Left colon (tissue), 2 donors: Measurements from ENCODE around the gene TPCN2. TPM values are rescaled to one million over a fixed set of nuclear protein-coding genes. Genes with fewer than 3 reads are reported as not detected.
A peak's percentile ranks its signal among the peaks of the same experiment; 100 is the strongest.
"Not testable (repeated sequence)": the region's sequence is repeated elsewhere in the genome, so short reads cannot be mapped to it uniquely, and the experiment has no call there.

ENCODE experiments used
- ATAC-seq: fragments of 200-7000 bp; cut with Tn5 transposase; one replicate; pipeline ENCODE4 v1.9.1; 2020; ENCODE audit warnings: mild to moderate bottlenecking, moderate library complexity
- DNase-seq, 2 donors: peaks; one replicate each; pipeline ENCODE4 v3.0.0-alpha.2; 2020
- intact Hi-C, 2 donors: fragments of 100-400 bp; cut with DNase I in 1 of 2; cut with micrococcal nuclease in 1 of 2; formaldehyde crosslinking; loops; one replicate each; pipeline versions ENCODE4 v1.11.2 to v1.14.0; 2022; cut with DNase I, micrococcal nuclease
- total RNA-seq, 2 donors: library from RNA; stranded (reverse); fragmentation: NEBNext Ultra II Directional; extraction: Animal tissue kit (Norgen Biotek cat#: 25700); gene quantifications; one replicate each; pipeline ENCODE4 v1.2.1, GENCODE V29; 2021
- donor health status: DM: no; HTN: no; CAD: no.
- donor health status: DM: yes; HTN: yes; CAD: no.

Gene TPCN2
- total RNA-seq, 2 donors from 2014 or later: 17.1 to 17.6 TPM

DNA sequence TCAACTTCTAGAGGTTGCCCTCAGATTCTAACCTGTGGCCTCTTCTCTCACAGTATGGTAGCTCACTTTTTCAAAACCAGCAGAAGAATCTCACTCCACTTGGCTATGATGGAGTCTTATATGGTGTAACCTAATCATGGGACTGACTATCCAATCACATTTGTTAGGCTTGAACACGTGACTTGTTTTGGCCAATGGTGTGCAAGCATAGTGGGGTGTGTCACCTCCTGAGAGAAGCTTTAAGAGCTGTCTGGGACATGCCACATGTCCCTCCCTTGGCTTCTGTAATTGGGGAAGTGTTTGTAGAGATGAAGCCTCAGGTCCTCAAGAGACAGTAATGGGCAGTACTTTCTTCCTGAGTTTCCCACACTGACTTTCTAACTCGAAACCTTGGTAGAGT is 94.2 kb downstream of the TPCN2 start:
- ATAC-seq (no peak), DNase-seq (no peak)
- intact Hi-C loops: no loop called here

DNA sequence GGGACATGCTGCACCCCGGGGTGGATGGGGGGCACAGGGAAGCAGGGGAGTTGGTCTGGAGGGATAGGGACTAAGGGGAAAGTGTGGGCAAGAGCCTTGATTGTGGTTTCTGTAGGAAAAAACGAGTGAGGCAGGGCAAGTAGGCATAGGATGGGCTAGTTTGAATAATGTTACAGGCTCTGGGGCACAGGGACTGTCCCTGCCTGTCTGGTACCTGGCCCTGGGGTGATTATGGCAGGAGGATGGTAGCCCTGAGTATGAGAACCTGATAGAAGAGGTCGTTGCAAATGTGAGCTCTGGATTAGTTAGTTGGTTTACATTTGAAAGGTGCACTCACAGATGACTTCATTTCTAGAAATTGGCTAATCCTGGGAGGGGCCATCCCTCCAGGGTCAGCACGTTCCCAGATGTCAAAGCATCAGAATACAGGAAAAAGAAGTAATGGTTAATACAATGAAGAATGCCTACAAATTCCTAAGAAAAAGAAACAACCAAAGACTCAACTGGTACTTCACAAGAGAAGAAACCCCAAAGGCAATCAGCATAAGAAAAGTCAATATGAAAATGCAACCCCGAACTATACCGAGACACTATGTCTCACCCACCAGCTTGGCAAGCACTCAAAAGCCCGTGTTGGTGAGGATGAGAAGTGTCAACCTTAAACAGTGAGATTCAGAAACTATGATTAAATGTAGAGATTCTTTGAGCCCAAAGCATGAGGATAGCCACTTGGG is 95.8 kb downstream of the TPCN2 start:
- intact Hi-C loops: no loop called here
- DNase-seq (no peak), ATAC-seq (no peak)

DNA sequence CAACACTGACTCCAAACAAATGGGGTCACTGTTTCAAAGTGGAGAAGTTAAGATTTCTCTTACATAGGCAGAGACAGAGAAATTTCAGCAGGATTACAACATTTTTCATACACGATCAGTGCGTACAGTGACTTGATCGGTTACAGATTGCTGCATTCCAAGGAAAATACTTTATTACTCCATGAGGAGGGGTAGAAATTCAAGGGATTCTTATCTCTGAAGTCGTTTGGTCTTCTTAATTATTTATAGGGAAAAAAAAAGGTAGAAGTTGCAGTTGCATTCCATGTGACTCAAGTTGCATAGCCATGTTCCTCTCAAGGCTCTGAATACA is 96.3 kb downstream of the TPCN2 start:
- ATAC-seq: no peak
- intact Hi-C loops: no loop called here
- DNase-seq: no peak

DNA sequence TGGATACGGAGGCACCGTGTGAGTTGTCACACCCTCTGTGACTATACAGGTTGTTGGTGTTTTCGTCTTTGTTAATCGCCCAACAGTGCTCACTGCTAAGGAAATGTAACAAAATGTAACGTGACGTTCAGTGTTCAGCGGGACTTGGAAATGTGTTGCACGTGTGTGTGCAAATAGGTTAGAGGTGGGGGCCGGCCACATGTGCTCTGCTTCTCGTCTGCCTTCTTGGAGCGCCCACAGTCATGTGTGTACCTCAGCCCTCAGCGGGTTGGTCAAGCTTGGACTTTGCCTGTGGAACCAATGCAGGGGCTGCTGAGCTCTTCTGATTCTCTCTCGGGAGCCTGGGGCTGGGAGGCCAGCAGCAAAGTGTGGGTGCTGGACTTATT is 99.6 kb downstream of the TPCN2 start:
- no peak for ATAC-seq
- intact Hi-C loops: no loop called here
- DNase-seq: no peak

DNA sequence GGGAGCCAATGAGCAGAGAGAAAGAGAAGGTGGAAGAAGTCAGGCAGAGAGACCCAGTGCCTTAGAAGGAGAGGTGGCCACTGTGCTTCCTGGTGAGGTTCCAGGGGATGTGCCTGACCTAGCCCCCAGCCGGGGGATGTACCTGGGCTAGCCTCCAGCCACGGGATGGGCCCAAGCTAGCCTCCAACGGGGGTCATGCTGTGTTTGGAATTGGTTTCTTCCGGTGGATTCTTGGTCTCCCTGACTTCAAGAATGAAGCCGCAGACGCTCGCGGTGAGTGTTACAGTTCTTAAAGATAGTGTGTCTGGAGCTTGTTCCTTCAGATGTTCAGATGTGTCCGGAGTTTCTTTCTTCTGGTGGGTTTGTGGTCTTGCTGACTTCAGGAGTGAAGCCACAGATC is 100.1 kb downstream of the TPCN2 start:
- intact Hi-C loops: no loop called here
- no peak for DNase-seq
- ATAC-seq: no peak

DNA sequence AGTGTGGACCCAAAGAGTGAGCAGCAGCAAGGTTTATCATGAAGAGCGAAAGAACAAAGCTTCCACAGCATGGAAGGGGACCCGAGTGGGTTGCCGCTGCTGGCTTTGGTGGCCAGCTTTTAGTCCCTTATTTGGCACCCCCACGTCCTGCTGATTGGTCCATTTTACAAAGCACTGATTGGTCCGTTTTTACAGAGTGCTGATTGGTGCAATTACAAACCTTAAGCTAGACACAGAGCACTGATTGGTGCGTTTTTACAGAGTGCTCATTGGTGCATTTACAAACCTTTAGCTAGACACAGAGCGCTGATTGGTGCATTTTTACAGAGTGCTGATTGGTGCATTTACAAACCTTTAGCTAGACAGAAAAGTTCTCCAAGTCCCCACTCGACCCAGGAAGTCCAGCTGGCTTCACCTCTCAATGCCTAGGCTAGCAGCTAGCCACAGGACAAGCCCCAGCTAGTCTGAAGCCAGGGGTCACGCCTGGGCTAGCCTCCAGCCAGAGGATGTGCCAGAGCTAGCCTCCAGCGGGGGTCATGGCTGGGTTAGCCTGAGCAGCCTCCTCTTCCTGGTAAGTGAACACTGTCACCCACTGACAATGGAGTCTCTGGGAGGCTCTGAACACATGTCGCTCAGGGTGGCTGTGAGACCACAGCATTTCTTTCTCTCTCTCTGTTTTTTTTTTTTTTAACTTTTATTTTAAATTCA is 100.8 kb downstream of the TPCN2 start:
- DNase-seq, intact Hi-C loops, ATAC-seq: not testable (repeated sequence)

DNA sequence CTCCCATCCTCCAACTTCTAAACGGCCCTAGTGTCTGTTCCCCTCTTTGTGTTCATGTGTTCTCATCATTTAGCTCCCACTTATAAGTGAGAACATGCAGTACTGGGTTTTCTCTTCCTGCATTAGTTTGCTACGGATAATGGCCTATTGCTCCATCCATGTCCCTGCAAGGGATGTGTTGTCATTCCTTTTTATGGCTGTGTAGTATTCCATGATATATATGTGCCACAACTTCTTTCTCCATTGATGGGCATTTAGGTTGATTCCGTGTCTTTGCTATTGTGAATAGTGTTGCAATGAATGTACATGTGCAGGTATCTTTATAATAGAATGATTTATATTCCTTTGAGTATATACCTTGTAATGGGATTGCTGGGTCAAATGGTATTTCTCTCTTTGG is 101.4 kb downstream of the TPCN2 start:
- ATAC-seq: no peak
- DNase-seq: no peak
- intact Hi-C loops: no loop called here

DNA sequence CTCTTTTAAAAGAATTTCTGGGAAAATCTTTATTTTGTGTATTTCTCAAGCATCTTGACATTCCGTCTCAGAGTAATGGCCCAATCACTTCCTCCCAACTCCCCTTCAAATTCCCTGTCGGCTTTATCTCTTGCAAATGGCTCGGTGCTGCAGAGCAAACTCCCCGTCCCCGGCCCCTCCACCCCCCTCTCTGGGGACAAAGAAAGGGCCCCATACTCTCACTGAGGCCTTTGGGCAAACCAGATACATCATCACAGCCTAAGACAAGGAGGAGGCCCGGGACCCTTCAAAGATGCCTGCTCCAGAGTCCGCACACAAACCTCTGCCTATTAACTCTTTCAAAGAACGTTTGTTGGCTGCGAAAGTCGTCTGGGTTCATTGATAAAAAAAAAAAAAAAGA is 103.1 kb downstream of the TPCN2 start:
- intact Hi-C loops: no loop called here
- DNase-seq (no peak), ATAC-seq (no peak)

DNA sequence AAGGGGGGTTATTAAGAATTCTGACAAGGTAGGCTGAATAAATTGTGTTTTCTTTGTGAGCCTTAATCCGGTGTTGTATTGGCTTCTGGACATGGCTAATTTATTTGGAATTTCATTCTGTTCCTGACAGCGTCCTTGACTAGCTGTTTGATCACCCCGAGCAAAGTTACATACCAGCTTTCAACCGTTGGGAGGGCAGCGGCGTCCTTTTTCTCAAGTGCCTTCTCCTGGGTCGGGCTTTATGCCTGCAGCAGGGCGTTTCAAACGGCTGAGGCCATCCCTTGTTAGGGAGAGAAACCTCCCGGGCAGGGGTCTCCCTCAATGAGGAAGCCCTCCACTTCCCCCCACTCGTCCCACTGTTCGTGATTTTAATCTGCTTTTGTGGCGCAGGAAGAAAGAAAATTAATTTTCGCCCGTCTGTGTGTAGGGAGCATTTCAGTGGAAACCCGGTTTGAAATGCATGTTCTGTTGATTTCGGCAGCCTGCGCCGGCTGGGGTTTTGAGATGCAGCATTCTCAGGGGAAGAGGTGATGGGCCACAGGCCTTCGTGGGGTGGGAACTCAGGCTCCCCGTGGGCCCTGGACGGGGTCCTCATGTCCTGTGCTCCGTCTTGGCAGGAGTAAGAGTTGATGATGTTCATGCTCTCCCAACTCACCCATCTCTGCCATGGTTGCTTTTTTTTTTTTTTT is 104.1 kb downstream of the TPCN2 start:
- DNase-seq (no peak), ATAC-seq (no peak)
- intact Hi-C loops: no loop called here

DNA sequence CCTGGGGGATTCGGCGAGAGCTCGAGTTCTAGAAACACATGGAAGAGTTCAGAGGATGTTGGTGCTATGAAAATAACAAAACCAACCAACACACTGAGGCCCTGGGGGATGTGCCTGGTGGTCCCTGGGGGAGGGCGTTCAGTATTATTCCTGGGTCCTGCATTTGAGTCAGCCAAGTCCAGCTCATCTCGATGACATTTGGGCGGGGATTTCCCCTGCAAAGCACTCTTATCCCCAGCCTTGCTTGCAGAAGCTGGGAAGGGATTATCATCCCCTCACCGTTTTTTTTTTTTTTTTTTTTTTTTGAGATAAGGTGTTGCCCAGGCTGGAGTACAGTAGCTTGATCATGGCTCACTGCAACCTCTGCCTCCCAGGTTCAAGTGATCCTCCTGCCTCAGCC is 104.9 kb downstream of the TPCN2 start:
- intact Hi-C loops: no loop called here
- ATAC-seq (no peak), DNase-seq (no peak)

DNA sequence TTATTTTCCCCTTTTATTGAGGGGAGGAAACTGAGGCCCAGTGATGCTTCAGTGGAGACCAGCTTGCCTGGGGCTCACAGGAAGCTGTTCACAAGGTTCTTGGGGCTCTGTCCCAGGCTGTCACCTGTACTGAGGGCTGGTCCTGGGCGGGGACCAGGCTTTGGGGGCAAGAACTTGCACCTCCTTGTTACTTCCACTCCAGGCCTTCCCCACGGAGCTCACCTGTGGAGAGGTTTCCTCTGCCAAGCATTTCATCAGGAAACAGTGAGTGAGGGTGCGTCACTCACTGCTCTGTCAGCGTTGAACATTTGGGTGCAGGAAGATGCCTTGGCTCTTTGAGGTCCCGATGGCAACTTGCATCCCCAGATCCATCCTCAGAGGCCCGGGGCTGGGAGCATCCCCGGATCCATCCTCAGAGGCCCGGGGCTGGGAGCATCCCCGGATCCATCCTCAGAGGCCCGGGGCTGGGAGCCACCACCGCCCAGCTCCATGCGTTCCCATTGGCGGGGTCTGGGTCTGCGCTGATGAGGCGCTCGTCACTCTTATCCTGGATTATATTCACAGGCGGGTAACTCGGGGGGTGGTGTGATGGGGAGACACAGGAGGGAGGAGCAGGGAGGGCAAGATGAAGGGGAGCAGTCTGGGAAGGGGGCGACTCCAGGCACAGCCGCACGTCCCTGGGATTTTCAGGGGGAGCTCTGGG is 105.6 kb downstream of the TPCN2 start:
- intact Hi-C loops: no loop called here
- DNase-seq (no peak), ATAC-seq (no peak)

DNA sequence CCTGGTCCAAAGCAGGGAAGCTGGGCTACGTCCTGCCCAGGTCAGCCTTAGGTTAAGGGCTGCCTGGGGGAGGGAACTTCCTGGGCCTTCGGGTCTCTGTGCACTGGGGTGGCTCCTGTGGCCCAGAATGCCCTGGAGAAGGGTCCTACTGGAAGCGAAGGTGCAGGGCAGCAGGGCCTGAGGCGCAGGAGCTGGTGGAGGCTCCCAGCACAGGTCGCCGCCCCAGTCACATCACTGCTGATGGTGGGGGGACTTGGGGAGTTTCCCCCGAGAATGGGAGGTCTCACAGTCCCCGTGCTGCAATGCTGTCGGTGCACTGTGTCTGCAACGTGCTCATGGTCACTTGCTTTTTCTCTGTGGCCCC is 106.2 kb downstream of the TPCN2 start:
- ATAC-seq (no peak), DNase-seq (no peak)
- intact Hi-C loops: no loop called here

DNA sequence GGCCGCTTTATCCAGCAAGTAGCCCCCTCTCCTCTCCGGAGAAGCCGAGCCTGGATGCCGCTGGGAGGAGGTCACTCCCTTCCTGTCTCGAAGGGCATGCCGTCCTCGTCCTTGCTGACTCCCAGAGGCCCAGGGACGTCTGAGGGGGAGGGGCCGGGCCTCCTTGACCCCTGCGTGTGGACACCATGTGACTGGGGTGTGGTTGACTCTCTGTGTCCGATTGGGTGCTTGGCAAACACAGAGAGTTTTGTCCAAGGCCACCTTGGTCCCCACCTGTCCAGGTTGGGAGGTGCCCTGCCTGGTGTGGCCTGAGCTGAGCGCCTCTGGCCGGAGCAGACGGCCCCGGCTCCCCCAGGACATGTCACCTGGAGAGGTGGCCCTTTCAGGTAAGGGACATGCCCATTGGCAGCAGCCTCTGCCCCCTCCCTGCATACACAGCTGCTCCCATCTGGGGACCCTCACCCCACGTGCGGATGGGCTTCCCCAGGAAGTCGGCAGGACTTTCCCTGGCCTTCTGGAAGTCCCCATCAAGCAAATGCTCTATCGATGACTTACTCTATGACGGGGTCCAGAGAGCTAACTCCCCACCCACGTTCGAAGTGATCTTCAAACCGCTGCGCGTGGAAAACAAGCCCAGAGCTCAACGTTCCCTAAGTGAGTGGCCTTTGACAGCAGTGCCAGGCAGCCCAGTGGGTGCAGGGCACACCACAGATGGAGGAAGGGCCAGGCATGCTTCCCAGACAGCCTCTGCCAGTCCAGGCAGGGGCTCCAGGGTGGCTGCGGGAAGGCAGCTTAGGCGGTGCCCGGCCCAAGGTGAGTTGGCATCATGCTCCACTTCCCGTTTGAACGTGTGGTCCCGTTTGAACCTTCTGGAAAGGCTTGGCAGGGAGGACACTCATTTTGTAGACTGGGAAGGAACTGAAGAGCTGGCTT is 106.8 kb downstream of the TPCN2 start, which contains the start of gene SMIM38:
Gene SMIM38, plus strand, starts transcription at position 634 of the 933 bp plus-strand sequence. CDS start 1,912 bp downstream, outside the sequence.
- ATAC-seq: no peak
- DNase-seq: no peak
- intact Hi-C loops: no loop called here

DNA sequence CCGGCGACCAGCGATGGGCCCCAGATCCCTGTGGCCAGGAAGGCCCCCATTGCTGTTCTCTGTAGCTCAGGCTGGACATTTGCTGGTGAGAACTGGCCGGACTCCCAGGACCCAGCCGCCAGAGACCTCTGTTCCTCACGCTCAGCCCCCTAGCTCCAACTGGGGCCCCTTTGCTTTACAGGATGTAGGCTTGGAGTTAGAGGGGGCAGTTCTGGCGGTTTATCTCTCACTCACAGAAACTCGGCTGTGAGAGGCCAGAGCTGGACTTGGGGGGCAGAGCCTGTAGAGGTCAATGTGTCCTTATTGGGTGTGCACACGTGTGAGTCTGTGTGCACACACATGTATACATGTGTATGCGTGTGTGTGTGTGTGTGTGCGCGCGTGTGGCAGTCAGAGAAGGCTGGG is 107.5 kb downstream of the TPCN2 start:
- DNase-seq: no peak
- intact Hi-C loops: no loop called here
- no peak for ATAC-seq

DNA sequence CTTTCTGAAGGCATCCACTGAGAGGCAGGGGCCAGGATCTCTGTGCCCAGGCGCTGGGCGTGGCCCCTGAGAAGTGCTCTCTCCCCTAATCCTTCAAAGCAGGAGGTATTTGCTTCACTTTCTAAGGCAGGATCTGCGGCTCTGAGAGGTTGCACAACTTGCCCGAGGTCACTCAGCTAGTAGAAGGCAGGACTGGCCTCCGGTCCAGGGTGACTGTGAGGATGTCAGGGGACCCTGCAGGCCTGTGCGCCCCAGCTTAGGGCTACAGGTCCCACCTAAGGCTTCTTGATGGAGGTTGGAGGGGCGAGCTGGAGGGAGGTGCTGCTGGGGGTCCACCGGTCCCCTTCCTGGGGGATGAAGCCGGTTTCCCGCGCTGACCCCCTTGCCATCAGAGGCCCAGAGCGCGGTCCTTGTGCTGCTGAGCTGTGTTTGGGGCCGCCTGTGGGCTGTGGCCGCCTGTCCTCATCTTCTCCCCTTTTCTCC is 108.0 kb downstream of the TPCN2 start:
- intact Hi-C loops: no loop called here
- DNase-seq (no peak), ATAC-seq (no peak)

DNA sequence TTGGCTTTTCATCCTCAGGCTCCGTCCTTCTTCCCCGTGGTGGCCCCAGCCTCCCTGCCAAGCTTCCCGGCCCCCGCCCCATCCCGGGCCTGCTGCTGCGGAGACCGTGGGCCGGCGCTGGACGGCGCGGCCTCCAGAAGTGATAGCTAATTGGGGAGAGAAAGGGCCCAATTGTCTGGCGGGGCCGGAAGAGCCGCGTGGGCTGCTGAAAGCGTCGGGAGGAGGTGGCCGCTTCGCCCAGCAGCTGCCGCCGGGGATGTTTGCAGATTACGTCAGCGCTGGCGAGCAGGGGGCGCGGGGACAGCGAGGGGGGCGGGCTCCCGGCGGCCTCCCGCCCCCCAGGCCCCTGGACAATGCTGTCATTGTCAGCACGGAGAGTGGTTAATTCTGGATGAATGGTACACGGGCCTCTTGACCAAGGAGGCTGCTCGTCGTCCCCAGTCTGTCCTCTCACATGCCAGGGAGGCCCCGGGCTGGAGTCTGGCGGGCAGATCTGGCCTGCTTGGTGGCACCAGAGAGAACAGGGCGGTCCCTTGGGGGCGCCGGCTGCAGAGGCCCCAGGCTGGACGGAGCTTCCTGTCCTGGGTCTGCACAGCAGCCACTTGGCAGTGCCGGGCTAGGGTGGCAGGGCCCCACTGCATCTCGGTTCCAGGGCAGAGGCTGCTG is 108.6 kb downstream of the TPCN2 start:
- intact Hi-C loops: no loop called here
- DNase-seq (peak in 1 of 2 donors; percentile 16), ATAC-seq (peak; percentile 40)

DNA sequence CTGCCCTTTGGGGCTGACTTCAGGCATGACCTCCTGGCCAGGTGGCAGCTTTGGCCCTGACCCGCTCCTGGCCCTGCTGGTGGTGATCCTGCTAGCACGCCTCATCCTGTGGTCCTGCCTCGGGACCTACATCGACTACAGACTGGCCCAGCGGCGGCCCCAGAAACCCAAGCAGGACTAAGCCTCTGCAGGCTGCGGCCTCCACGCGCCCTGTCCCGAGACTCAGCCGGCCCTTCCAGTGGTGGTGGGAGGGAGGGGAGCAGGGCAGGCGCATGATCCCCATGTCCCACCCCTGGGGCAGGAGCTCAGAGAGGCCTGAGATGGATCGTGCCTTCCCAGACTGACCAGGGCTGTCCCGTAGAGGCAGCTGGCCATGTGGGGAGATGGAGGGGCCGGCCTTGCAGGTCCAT is 109.1 kb downstream of the TPCN2 start:
- DNase-seq: no peak
- intact Hi-C loops: no loop called here
- ATAC-seq: no peak
